MM.1S (cell line): ENCODE measurements around the gene SRM.

ENCODE experiments used
- DNase-seq: peaks from one replicate; pipeline ENCODE4 v3.0.0-alpha.2; 2015
- H2AFZ ChIP-seq: fragments of 300-600 bp; sonication (generic); 2 replicates; pipeline ENCODE4 v1.6.0; 2016; ENCODE audit warnings: antibody characterized with exemption, low read length
- H3F3A ChIP-seq: fragments of 300-600 bp; sonication (generic); 2 replicates; pipeline ENCODE4 v1.6.1; 2016; ENCODE audit warnings: mild to moderate bottlenecking, antibody characterized with exemption, low read length, moderate library complexity, mixed read lengths; ENCODE audit not compliant: insufficient read depth
- H3K27ac ChIP-seq: fragments of 300-600 bp; sonication (generic); 2 replicates; pipeline ENCODE4 v1.5.1; 2016; ENCODE audit warnings: mild to moderate bottlenecking, low read length
- H3K27me3 ChIP-seq: fragments of 300-600 bp; sonication (generic); replicated peaks from 2 replicates; pipeline ENCODE4 v1.6.0; 2016; ENCODE audit warnings: low read length; ENCODE audit not compliant: insufficient read depth
- H3K36me3 ChIP-seq: fragments of 300-600 bp; sonication (generic); replicated peaks from 2 replicates; pipeline ENCODE4 v1.6.1; 2016; ENCODE audit warnings: mild to moderate bottlenecking, low read length, mixed read lengths; ENCODE audit not compliant: insufficient read depth
- H3K4me1 ChIP-seq: fragments of 300-600 bp; sonication (generic); 2 replicates; pipeline ENCODE4 v1.6.1; 2016; ENCODE audit warnings: low read length, mixed read lengths
- H3K4me2 ChIP-seq: fragments of 300-600 bp; sonication (generic); 2 replicates; pipeline ENCODE4 v1.6.0; 2016; ENCODE audit warnings: low read depth, low read length
- H3K4me3 ChIP-seq: fragments of 300-600 bp; sonication (generic); 2 replicates; pipeline ENCODE4 v1.5.1; 2016; ENCODE audit warnings: low read length, mixed read lengths
- H3K79me2 ChIP-seq: fragments of 300-600 bp; sonication (generic); 2 replicates; pipeline ENCODE4 v1.6.1; 2016; ENCODE audit warnings: mixed run types, low read length, mixed read lengths
- H3K9ac ChIP-seq: fragments of 300-600 bp; sonication (generic); 2 replicates; pipeline ENCODE4 v1.6.1; 2016; ENCODE audit warnings: low read length, mixed read lengths
- H3K9me2 ChIP-seq: fragments of 300-600 bp; sonication (generic); replicated peaks from 2 replicates; pipeline ENCODE4 v1.6.1; 2016; ENCODE audit warnings: mild to moderate bottlenecking, low read length, mixed read lengths; ENCODE audit not compliant: insufficient read depth
- H3K9me3 ChIP-seq: fragments of 300-600 bp; sonication (generic); replicated peaks from 2 replicates; pipeline ENCODE4 v1.6.1; 2016; ENCODE audit warnings: mild to moderate bottlenecking, low read length, mixed read lengths; ENCODE audit not compliant: insufficient read depth
- H4K20me1 ChIP-seq: fragments of 300-600 bp; sonication (generic); 2 replicates; pipeline ENCODE4 v1.6.1; 2016; ENCODE audit warnings: mild to moderate bottlenecking, low read length, moderate library complexity, mixed read lengths; ENCODE audit not compliant: insufficient read depth
- CTCF ChIP-seq: fragments of 300-600 bp; sonication (generic); IDR thresholded peaks from 2 replicates; pipeline ENCODE4 v1.5.1; 2016; ENCODE audit warnings: antibody characterized with exemption, low read length, mixed read lengths
- EZH2 ChIP-seq: fragments of 300-600 bp; sonication (generic); optimal IDR thresholded peaks from 2 replicates; pipeline ENCODE3; 2017; ENCODE audit warnings: low read depth, mild to moderate bottlenecking, antibody characterized with exemption, low read length, mixed read lengths
- EZH2phosphoT487 ChIP-seq: fragments of 300-600 bp; sonication (generic); IDR thresholded peaks from 2 replicates; pipeline ENCODE4 v1.6.1; 2018; ENCODE audit warnings: antibody characterized with exemption, low read length

The SRM gene

GRCh38 chr1:11058026-11058425, 1.8 kb downstream of the SRM start:
- no peak overlapping the region for H2AFZ ChIP-seq
- no peaks in the 10 kb centered on the region; the same call in none of the 2 replicates for H3K36me3 ChIP-seq
- no peak overlapping the region for H3K9ac ChIP-seq
- no peaks in the 10 kb centered on the region for H3K9me2 ChIP-seq
- no peaks in the 10 kb centered on the region for H3K27me3 ChIP-seq
- H3F3A ChIP-seq, result peaks cover 24% of the 10 kb centered on the region
- 0 out of 2 replicates have a peak, but pooled peaks cover 3% of the 10 kb centered on the region for H4K20me1 ChIP-seq
- H3K4me1 ChIP-seq, result peaks cover 15% of the 10 kb centered on the region
- no peak for DNase-seq
- no peak overlapping the region for H3K4me2 ChIP-seq
- TF ChIP-seq EZH2 (no peak), CTCF (no peak), EZH2phosphoT487 (no peak)
- H3K9me3 ChIP-seq, result no peaks in the 10 kb centered on the region
- H3K27ac ChIP-seq, result no peak overlapping the region
- peaks cover 42% of the 10 kb centered on the region for H3K79me2 ChIP-seq
- no peak overlapping the region for H3K4me3 ChIP-seq

DNA sequence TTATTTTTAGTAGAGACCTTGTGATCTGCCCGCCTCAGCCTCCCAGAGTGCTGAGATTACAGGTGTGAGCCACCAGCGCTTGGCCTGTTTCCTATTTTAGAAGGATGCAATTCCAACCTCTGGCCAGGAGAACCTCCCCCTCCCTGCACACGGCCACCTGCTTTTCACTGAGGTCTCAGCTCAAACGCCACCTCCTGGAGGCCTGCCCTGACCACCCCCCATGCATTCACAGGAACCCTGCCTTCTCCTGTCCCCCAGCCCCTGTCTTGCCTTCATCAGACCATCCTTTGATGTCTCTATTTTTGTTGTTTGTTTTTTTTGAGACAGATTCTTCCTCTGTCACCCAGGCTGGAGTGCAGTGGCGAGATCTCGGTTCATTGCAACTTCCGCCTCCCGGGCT, 2.3 kb downstream of the SRM start:
- Histone ChIP-seq H2AFZ (no peak overlapping the region), H4K20me1 (0 out of 2 replicates have a peak, but pooled peaks cover 3% of the 10 kb centered on the region), H3K4me1 (peaks cover 15% of the 10 kb centered on the region), H3K27ac (no peak overlapping the region), H3K9ac (no peak overlapping the region), H3K36me3 (no peaks in the 10 kb centered on the region; the same call in none of the 2 replicates), H3F3A (peaks cover 26% of the 10 kb centered on the region), H3K27me3 (no peaks in the 10 kb centered on the region), H3K9me2 (no peaks in the 10 kb centered on the region), H3K9me3 (no peaks in the 10 kb centered on the region), H3K79me2 (peaks cover 42% of the 10 kb centered on the region), H3K4me2 (no peak overlapping the region), H3K4me3 (no peak overlapping the region)
- DNase-seq, result no peak
- TF ChIP-seq EZH2 (no peak), CTCF (no peak), EZH2phosphoT487 (no peak)

GRCh38 chr1:11056504-11056903, 3.3 kb downstream of the SRM start:
- Histone ChIP-seq H3K9ac (no peak overlapping the region), H3K79me2 (peaks cover 40% of the 10 kb centered on the region), H3K9me2 (no peaks in the 10 kb centered on the region), H3K4me3 (no peak overlapping the region), H3K27me3 (no peaks in the 10 kb centered on the region), H3K36me3 (no peaks in the 10 kb centered on the region; the same call in none of the 2 replicates), H4K20me1 (0 out of 2 replicates have a peak, but pooled peaks cover 3% of the 10 kb centered on the region), H3K27ac (no peak overlapping the region), H3K4me2 (no peak overlapping the region), H2AFZ (no peak overlapping the region), H3K9me3 (no peaks in the 10 kb centered on the region), H3K4me1 (peaks cover 11% of the 10 kb centered on the region), H3F3A (peaks cover 27% of the 10 kb centered on the region)
- DNase-seq, result no peak
- TF ChIP-seq EZH2 (no peak), CTCF (no peak), EZH2phosphoT487 (no peak)
